GM19455 (cell line): Measurements from ENCODE around the gene NID1.

Experiments
- ATAC-seq: cut with Tn5 transposase; IDR thresholded peaks from one replicate; pipeline ENCODE4 v1.9.1; 2021; ENCODE audit not compliant: unreplicated experiment

Gene NID1, protein sequence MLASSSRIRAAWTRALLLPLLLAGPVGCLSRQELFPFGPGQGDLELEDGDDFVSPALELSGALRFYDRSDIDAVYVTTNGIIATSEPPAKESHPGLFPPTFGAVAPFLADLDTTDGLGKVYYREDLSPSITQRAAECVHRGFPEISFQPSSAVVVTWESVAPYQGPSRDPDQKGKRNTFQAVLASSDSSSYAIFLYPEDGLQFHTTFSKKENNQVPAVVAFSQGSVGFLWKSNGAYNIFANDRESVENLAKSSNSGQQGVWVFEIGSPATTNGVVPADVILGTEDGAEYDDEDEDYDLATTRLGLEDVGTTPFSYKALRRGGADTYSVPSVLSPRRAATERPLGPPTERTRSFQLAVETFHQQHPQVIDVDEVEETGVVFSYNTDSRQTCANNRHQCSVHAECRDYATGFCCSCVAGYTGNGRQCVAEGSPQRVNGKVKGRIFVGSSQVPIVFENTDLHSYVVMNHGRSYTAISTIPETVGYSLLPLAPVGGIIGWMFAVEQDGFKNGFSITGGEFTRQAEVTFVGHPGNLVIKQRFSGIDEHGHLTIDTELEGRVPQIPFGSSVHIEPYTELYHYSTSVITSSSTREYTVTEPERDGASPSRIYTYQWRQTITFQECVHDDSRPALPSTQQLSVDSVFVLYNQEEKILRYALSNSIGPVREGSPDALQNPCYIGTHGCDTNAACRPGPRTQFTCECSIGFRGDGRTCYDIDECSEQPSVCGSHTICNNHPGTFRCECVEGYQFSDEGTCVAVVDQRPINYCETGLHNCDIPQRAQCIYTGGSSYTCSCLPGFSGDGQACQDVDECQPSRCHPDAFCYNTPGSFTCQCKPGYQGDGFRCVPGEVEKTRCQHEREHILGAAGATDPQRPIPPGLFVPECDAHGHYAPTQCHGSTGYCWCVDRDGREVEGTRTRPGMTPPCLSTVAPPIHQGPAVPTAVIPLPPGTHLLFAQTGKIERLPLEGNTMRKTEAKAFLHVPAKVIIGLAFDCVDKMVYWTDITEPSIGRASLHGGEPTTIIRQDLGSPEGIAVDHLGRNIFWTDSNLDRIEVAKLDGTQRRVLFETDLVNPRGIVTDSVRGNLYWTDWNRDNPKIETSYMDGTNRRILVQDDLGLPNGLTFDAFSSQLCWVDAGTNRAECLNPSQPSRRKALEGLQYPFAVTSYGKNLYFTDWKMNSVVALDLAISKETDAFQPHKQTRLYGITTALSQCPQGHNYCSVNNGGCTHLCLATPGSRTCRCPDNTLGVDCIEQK

DNA sequence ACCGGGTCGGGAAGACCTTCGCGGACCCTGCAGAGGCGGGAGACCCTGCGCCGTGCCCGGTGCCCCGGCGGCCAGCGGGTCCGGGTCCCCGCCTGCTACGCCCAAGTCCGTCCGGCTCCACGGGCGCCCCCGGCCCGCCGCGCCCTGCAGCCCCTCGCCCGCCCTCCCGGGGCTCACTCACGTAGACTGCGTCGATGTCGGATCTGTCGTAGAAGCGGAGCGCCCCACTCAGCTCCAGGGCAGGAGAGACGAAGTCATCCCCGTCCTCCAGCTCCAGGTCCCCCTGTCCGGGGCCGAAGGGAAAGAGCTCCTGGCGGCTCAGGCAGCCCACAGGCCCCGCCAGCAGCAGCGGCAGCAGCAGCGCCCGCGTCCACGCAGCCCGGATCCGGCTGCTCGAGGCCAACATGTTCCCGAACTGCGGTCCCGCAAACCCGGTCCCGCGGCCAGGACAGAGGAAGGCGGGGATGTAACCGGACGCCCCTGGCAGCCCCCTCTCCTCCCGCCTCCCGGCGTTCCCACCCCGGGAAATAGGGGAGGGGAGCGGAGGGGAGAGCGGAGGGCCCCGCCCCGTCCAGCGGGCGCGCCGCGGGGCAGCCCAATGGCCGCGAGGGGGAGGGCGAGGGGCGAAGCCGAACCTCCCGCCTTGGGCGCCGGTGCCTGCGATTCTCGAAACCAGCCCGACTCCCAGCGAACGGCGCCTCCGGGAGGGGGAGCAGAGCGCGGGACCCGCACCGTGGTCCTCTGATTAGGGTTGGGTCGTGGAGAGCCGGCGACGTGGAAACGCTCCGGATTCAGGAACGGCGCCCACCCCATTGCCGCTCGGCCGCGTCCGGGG is at the start of gene NID1:
NID1 (minus strand) TSS at position 417 of the 835 bp plus-strand sequence; CDS start at position 406, 11 bp downstream.
- no peak for ATAC-seq

DNA sequence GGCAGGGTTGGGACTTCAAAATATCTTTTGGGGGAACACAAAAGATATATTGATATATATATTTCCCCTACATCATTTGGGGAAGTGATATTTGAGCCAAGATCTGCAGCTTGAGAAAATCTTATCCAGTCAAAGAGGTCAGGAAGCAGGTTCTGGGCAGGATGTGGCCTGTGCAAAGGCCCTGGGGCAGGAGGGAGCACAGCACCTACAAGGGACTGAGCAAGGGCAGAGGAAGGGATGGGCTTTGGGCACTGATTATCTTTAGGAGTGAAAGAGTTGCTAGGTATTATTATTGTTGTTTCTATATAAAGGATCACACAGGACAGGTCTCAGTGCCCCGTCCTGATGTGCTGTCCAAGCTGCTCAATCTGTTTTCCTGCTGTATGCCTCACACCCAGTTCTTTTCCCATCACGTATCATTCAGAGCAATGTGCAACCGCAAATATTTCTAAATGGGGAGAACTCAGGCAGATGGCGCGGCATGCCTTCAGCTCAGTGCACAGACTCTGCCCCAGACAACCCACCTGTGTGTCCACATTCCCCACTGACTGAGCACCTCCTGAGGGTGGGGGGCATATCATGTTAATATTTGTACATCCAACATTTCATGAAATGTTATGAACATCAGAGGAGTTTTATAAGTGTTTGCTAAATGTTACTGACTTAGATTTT is 49.3 kb upstream of the NID1 start:
- ATAC-seq, result no peak

DNA sequence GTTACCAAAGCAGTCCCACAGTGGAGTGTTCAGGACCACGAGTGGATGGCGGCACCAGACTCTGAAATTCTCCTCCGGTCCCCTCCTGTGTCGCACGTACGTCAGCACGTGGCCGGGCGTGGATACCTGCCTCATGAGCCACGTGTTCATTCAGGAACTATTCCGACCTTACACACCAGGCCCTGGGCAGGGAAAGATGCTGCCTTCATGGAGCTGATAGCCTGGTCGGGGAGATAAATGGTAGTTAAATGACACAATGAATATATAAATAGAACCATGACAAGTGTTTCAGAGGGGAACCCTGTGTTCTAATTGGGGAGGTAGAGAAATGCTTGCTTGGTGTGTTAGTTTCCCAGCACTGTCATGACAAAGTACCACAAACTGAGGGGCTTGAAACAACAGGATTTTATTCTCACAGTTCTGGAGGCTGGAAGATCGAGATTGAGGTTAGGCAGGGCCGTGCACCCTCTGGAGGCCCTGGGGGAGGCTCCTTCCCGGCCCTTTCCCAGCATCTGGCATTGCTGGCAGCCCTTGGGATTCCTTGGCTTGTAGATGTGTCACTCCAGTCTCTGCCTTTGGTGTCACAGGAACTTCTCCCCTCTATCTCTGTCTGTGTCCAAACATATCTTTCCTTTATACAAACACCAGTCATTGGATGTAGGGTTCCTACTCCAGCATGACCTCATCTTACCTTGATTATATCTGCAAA is 48.6 kb upstream of the NID1 start:
- no peak for ATAC-seq

DNA sequence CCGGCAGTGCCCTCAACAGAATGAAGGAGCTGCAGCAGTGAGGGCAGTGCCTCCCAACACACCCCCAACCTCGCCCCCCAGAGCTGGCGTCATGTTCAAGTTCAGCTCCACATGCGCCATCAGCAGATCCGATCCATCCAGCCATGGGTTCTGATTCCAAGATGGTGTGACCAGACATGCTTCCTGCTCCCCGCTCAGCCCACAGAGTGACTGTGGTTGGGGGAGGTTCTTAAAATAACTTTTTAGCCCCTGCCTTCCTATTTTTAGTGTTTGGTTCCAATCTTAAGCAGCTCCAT is 47.4 kb upstream of the NID1 start:
- ATAC-seq, result no peak

DNA sequence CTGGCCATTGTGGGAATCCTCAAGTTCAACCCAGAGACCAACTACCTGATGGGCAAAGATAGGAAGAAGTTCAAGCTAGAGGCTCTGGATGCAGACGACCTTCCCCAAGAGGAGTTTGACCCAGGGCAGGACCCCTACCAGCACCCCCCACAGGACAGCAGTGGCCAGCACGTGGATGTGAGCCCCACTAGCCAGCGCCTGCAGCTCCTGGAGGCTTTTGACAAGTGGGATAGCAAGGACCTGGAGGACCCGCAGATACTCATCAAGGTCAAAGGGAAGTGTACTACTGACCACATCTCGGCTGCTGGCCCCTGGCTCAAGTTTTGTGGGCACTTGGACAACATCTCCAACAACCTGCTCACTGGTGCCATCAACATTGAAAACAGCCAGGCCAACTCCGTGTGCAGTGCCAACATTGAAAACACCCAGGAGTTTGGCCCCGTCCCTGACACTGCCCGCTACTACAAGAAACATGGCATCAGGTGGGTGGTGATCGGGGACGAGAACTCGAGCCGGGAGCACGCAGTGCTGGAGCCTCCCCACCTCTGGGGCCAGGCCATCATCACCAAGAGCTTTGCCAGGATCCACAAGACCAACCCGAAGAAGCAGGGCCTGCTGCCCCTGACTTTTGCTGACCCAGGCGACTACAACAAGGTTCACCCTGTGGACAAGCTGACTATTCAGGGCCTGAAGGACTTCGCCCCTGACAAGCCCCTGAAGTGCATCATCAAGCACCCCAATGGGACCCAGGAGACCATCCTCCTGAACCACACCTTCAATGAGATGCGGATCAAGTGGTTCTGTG is 46.8 kb upstream of the NID1 start:
- ATAC-seq, result no peak

DNA sequence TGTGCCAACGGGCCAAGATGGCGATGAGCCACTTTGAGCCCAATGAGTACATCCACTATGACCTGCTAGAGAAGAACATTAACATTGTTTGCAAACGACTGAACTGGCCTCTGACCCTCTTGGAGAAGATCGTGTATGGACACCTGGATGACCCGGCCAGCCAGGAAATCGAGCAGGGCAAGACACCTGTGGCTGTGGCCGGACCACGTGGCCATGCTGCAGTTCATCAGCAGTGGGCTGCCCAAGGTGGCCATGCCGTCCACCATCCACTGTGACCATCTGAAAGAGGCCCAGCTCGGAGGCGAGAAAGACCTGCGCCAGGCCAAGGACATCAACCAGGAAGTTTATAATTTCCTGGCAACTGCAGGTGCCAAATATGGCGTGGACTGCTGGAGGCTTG is 45.2 kb upstream of the NID1 start:
- no peak for ATAC-seq

DNA sequence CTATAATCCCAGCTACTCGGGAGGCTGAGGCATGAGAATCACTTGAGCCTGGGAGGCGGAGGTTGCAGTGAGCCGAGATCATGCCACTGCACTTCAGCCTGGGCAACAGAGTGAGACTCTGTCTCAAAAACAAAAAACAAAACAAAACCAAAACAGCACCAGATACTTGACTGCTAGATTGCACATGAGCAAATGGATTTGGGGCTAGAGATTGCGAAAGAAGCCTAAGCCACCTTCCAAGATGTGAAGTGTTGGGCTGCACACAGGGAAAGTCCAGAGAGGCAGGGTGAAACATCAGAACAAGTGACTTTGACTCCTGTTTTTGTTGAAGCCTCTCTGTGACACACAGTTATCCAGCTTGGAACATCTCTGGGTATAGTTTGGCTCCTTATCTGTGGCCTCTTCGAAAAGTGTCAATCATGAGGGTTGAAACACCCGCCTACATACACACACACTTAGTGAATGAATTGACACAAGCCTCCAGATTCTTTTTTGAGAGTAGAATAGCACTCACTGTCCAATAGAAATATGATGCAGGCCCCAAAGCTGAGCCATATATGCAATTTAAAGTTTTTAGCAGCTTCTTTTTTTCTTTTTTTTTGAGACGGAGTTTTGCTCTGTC is 43.2 kb upstream of the NID1 start:
- ATAC-seq, result no peak

DNA sequence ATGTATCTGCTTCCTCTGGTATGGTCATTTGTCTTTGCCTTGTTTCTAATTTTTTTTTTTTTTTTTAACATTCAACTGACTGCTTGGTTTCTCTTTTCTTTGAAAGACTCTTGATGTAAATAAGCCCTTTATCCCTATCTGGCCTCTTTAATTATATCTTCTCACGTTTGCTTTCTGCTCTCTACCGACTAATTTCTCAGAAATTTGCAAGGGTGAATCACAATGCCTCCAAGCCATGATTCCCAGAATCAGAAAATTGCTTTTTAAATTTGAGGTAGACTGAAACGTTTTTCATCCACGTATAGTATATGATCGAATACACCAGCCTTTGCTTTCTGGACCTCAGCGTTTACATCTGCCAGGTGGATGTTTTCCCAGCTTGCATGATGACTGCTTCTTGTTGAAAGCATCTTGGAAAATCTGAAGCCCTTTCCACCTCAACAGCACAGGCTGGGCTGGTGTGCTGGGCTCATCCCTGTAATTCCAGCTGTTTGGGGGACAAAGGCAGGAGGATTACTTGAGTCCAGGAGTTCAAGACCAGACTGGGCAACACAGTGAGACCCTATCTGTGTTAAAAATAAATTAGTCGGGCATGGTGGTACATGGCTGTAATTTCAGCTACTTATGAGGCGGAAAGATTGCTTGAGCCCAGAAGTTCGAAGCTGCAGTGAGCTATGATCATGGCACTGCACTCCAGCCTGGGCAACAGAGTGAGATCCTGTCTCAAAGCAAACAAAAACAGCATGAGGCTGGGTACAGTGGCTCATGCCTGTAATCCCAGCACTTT is 42.4 kb upstream of the NID1 start:
- no peak for ATAC-seq

DNA sequence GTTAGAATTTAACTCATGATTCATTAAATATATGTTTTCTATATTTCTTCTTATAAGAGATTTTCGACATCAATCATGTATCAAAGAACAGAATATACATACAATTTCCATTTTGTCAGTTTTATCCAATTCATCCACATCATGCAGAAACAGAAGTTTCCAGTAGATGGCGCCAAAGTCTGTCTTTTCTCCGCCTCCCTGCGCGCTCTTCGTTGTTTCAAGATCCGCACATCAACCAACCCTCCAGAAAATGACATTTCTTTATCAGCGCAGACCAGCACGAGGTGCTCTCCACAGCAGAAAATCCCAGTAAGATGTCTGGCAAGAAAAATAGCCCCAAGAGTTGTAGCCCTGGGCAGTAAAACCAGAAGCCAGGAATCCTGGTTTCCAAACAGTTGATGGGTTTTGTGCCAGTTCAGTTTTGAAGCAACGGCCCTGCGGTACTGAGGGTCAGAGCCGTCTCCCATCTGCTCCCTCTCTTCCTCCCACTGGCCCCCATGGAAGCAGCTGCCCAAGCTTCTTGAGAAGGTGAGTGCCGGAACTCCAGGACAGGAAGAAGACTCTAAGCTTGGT is 38.8 kb upstream of the NID1 start:
- peak; percentile 61 for ATAC-seq

DNA sequence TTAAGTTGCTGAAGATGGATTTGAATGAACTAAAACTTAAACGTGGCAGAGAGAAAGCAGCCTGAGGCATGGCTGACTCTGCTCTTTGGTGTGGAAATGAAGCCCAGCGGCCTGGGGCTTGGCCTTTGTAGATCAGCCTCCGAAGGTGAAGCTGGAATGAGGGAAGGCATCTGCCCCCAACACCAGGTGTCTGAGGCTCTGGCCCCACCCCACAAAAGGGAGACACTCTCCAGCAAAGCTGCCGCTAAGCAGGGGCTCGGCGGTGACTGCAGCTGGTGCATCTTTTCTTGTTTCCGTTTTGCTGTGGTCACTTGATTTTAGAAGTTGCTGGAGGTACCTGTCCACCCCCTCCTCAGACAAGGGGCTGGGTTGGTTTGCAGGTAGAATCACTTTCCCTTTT is 38.2 kb upstream of the NID1 start:
- no peak for ATAC-seq

DNA sequence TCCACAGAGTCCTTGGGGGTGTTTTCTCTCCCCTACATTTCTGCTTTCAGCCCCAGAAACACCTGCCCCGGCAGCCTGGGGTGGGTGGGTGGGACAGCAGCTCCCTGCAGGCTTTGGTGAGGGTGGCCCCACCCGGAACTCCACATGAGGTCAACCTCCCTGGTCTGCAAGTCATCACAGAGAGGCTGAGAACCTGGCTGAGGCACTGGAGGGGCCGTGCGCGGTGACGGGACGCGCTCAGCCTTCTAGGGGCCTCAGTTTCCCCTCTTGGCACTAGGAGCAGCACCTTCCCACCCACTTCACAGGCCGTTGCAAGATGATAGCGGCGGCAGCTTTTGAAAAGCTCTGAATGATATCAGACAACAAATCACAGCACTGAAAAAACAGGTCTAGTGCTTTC is 37.7 kb upstream of the NID1 start:
- no peak for ATAC-seq

DNA sequence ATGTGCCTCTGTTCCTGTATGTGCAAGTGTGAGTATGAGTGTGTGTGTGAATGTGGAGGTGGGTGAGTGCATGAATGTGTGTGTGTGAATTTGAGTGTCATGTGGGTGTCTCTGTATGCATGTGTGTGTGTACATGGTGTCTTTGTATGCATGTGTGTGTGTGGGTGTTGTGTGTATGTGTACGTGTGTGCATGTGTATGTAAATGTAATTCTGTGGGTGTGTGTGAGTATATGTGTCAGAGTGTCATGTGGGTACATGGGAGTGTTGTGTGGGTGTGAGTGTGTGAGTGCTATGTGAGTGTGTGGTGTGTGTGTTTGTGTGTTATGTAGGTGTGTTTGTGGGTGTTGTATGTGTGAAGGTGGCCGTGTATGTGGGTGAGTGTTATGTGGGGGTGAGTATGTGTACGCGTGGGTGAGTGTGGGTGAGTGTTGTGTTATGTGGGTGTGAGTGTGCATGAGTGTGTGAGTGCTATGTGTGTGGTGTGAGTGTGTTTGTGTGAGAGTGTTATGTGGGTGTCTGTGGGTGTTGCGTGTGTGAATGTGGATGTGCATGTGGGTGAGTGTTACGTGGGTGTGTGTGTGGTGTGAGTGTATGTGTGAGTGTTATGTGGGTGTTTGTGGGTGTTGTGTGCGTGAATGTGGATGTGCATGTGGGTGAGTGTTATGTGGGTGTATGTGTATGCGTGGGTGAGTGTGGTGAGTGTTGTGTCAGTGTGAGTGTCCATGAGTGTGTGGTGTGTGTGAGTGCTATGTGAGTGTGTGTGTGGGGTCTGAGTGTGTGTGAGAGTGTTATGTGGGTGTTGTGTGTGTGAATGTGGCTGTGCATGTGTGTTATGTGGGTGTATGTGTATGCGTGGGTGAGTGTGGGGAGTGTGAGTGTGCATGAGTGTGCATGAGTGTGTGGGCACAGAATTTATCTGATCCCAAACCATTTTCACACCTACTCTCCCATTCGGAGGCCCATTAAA is 36.6 kb upstream of the NID1 start:
- no peak for ATAC-seq

DNA sequence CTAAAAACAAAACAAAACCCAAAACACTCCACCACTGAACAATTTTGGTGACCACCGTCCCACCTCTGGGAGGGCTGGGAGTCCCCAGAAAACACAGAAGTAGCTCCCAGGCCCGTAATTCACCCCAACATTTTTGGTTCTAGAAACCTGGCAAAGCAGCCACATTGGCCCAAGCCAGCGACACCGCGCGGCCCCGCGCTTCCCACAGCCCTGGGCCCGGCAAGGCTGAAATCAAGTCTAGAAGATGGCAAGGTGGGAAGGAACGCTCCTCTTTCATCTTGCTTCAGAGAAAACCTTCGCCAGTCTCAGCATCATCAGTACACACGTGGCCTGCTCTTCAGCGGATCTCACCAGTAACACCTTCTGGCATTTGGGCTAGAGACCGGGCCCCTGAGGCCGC is 35.9 kb upstream of the NID1 start:
- no peak for ATAC-seq

DNA sequence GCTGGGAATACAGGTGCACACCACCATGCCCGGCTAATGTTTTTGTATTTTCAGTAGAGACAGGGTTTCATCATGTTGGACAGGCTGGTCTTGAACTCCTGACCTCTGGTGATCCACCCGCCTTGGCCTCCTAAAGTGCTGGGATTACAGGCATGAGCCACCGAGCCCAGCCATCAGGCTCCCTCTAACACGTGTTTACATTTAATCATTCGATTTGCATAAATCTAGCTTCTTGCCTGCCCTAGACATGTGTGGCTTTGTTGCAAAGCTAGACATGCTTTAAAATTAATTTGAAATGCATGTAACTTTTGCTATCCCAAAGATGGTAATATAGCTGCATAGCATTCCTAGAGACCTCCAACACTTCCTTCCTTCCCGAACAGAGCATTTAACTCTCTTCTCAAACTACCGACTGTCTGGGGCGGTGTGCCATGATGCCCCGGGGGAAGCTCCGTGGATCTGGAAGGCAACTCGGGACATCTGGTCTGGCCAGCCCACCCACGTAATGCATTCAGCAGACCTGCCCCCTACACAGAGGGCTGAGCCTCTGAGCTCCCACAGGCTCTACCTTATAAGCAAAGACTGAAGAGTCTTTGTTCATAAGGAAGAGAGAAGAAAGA is 34.6 kb upstream of the NID1 start:
- no peak for ATAC-seq

DNA sequence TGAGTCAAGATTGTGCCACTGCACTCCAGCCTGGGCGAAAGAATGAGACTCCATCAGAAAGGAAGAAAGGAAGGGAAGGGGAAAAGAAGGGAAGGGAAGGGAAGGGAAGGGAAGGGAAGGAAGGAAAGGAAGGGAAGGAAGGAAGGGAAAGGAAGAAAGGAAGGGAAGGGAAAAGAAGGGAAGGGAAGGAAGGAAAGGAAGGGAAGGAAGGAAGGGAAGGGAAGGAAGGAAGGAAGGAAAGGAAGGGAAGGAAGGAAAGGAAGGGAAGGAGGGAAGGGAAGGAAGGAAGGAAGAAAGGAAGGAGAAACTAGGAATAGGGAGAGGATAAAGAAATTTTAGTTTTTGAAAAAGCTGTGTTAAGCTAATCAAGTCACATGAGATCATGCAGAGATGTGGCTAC is 33.4 kb upstream of the NID1 start:
- ATAC-seq, result no peak
